Aorta (tissue), 5 donors: ENCODE measurements around the gene SKI. TPM values are rescaled to one million over a fixed set of nuclear protein-coding genes. Genes with fewer than 3 reads are reported as not detected.

ENCODE experiments used
- ATAC-seq: fragments of 200-7000 bp; cut with Tn5 transposase; one replicate; pipeline ENCODE4 v1.9.1; 2022; ENCODE audit warnings: moderate library complexity; ENCODE audit not compliant: low FRiP score
- DNase-seq, 2 donors: peaks; one replicate each; pipeline ENCODE4 v3.0.0-alpha.2; 2020
- H3K27ac ChIP-seq, 2 donors: one replicate each; pipeline ENCODE4 v1.5.1; 2013; ENCODE audit warnings: low read length in 2 of 2, mild to moderate bottlenecking in 2 of 2, moderate library complexity in 2 of 2, control low read depth in 1 of 2, inconsistent platforms in 1 of 2, low read depth in 1 of 2
- H3K27me3 ChIP-seq, 2 donors: one replicate each; pipeline ENCODE4 v1.6.1; 2013; ENCODE audit warnings: control low read depth in 1 of 2, low read length in 1 of 2, mild to moderate bottlenecking in 1 of 2, moderate library complexity in 1 of 2; ENCODE audit not compliant: insufficient read depth in 2 of 2, control insufficient read depth in 1 of 2
- H3K36me3 ChIP-seq, 2 donors: one replicate each; pipeline ENCODE4 v1.6.1; 2013; ENCODE audit warnings: control low read depth in 1 of 2, low read length in 1 of 2, mild to moderate bottlenecking in 1 of 2; ENCODE audit not compliant: insufficient read depth in 2 of 2, control insufficient read depth in 1 of 2
- H3K4me1 ChIP-seq, 2 donors: one replicate each; pipeline ENCODE4 v1.6.1; 2013; ENCODE audit warnings: low read length in 2 of 2, control low read depth in 1 of 2, mild to moderate bottlenecking in 1 of 2, moderate library complexity in 1 of 2; ENCODE audit not compliant: insufficient read depth in 2 of 2, control insufficient read depth in 1 of 2
- H3K4me3 ChIP-seq, 2 donors: one replicate each; pipeline ENCODE4 v1.5.1; 2013; ENCODE audit warnings: low read length in 2 of 2, control low read depth in 1 of 2, mild to moderate bottlenecking in 1 of 2
- H3K9me3 ChIP-seq: one replicate; pipeline ENCODE4 v1.6.1; 2013; ENCODE audit warnings: mild to moderate bottlenecking, low read length; ENCODE audit not compliant: control insufficient read depth
- WGBS, 2 donors: extraction: QIAGEN DNeasy Blood & Tissue Kit; methylation state at CpG; one replicate each; pipeline ENCODE4 v1.1.7; 2013; 5-methylcytosine and 5-hydroxymethylcytosine counted together
- intact Hi-C, 2 donors: fragments of 100-400 bp; cut with DNase I; formaldehyde crosslinking; loops; one replicate each; pipeline versions ENCODE4 v1.14.2 to v1.15.0; 2022
- polyA plus RNA-seq, 2 donors: library from polyadenylated mRNA; stranded (reverse); fragments of 200-250 nt; gene quantifications; one replicate each; pipeline ENCODE4 v1.2.3, GENCODE V29; 2013
- total RNA-seq, 2 donors: library from RNA; stranded (reverse); fragmentation: NEBNext Ultra II Directional; extraction: Animal tissue kit (Norgen Biotek cat#: 25700); gene quantifications; one replicate each; pipeline ENCODE4 v1.2.1, GENCODE V29; 2021
- donor health status: healthy with polysubstance abuse.
- donor health status: Bipolar disorder and iron deficiency.
- donor health status: DM: no; HTN: no; CAD: no.
- donor health status: DM: no; HTN: no; CAD: no.
- donor health status: DM: yes; HTN: yes; CAD: no.

SKI gene
- total and polyA plus RNA-seq, 4 donors = 20.7 to 129 (median 74.1) TPM

DNA sequence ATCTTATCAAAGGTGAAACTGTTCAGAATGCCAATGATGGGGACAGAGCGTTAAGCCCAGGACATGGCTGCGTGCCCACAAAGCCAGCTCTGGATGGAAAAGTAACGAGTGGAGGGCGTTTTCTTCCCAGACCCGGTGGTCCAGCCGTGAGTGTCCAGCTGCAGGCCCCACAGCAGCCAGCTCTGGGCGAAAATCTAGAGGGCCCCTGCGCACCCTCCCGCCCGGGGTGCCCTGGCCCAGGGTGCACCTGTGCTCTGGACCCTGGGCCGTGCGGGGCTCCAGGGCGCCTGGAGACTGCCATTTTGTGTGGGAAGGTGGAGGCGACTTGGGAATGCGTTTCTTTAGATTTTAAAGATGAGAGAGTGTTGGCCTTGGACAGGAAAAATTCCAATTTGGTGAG lies 58.8 kb downstream of the SKI start:
- Histone ChIP-seq H3K36me3 (no peaks in the 10 kb centered on the region), H3K4me1 (no peaks in the 10 kb centered on the region), H3K9me3 (no peaks in the 10 kb centered on the region), H3K4me3 (no peak overlapping the region), H3K27ac (no peak overlapping the region), H3K27me3 (no peaks in the 10 kb centered on the region)
- intact Hi-C loops = no loop called here
- ATAC-seq = no peak
- WGBS, 2 donors = 71 to 74% methylated on average over 15 of the region's 15 CpGs
- no peak for DNase-seq

DNA sequence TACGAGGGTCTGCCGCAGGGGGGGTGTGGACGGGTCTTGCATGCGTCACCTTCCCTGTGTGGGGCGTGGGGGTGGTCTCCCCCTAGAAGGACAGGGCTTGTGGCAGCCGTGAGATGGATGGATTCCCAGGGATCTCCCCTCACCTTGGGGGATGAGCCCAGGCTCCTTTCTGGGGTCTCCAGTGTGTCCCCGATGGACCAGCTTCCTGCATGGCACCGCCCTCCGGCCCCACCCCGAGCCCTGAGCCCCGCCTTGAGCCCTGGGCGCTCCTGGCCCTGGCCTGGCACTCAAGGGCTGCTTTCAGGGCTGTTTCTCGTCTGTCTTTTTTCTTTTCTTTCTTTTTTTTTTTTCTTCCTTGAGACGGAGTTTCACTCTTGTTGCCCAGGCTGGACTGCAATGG lies 59.5 kb downstream of the SKI start:
- Histone ChIP-seq H3K27me3 (no peaks in the 10 kb centered on the region), H3K27ac (no peak overlapping the region), H3K9me3 (no peaks in the 10 kb centered on the region), H3K36me3 (no peaks in the 10 kb centered on the region), H3K4me3 (no peak overlapping the region), H3K4me1 (no peaks in the 10 kb centered on the region)
- ATAC-seq = no peak
- intact Hi-C loops = no loop called here
- WGBS, 2 donors = 83 to 84% methylated on average over 14 of the region's 14 CpGs
- no peak for DNase-seq

DNA sequence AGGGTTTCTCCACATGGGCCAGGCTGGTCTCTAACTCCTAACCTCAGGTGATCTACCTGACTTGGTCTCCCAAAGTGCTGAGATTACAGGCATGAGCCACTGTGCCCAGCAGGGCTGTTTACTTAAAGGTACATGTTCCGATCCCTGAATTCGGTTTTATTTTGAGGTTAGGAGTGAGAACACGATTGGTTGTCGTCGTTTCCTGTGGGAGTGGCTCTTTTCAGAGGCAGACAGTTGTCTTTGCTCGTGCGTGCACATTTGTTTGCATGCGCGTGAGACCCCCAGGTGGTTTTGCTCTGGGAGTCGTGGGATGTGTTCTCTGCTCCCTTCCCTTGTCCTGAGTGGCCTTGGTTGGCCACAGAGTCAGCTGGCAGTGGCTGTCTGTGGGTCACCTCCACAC lies 60.2 kb downstream of the SKI start:
- no peak overlapping the region for H3K4me3 ChIP-seq
- DNase-seq = no peak
- no peaks in the 10 kb centered on the region for H3K4me1 ChIP-seq
- 70 to 81% methylated on average over 10 of the region's 10 CpGs for WGBS, 2 donors
- no peaks in the 10 kb centered on the region for H3K27me3 ChIP-seq
- intact Hi-C loops = no loop called here
- no peak for ATAC-seq
- no peak overlapping the region for H3K27ac ChIP-seq
- no peaks in the 10 kb centered on the region for H3K9me3 ChIP-seq
- H3K36me3 ChIP-seq = no peaks in the 10 kb centered on the region

DNA sequence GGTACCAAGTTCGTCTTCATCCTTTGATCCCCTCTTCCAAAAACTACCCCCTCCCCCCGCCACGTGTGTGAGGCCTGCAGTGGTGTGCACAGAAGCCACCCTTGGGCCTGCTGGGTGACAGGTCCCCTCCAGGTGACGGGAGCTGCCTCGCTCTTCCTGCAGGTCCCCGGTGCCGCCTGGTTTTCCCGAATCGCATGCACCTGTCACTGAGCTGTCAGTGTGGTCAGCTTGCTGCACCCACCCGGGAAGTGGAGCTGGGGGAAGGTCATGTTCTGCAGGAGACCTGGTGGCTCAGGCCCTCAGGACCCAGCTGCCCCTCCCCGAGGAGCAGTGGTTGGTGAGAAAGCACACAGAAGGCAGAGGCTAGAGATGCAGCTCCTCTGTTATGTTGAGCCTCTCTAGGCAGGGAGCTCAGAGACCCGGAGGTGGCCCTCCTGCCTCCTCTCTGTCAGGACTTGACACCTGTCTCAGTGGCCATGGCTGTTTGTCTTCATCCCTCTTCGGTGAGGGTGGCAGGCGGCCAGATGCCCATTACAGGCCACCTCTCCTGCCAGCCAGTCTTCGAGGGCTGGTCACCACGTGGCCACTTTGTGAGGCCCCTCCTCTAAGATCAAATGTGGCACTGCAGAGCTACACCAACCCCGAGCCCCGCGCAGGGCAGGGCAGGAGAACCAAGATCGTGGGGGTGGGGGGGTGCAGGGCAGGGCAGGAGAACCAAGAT lies 60.9 kb downstream of the SKI start:
- intact Hi-C loops = no loop called here
- Histone ChIP-seq H3K27ac (no peak overlapping the region), H3K9me3 (no peaks in the 10 kb centered on the region), H3K4me3 (no peak overlapping the region), H3K27me3 (no peaks in the 10 kb centered on the region), H3K36me3 (no peaks in the 10 kb centered on the region), H3K4me1 (no peaks in the 10 kb centered on the region)
- no peak for ATAC-seq
- DNase-seq = no peak
- WGBS, 2 donors = 68% methylated on average over 20 of the region's 20 CpGs

DNA sequence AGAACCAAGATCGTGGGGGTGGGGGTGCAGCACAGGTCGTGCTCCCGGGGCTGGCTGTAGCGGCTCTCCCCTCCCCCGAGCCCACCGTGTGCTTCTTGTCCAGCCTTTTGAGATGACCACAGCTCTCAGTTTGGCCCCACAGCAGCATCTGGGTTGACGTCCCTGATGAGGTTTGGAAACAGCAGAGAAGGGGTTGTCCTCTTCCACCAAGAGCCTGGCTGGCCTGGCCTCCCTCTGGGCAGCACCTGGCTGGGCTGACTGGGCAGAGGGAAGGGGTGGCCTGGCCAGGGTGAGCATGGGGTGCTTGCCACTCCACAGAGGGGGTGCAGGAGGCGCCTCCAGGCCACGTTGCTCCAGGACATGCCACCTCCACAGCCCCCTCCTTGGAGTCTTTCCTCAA lies 61.5 kb downstream of the SKI start:
- DNase-seq = no peak
- H3K4me1 ChIP-seq = no peaks in the 10 kb centered on the region
- H3K9me3 ChIP-seq = no peaks in the 10 kb centered on the region
- no peaks in the 10 kb centered on the region for H3K27me3 ChIP-seq
- intact Hi-C loops = no loop called here
- no peaks in the 10 kb centered on the region for H3K36me3 ChIP-seq
- H3K4me3 ChIP-seq = no peak overlapping the region
- 46 to 48% methylated on average over 9 of the region's 9 CpGs for WGBS, 2 donors
- H3K27ac ChIP-seq = peak overlapping the region in 1 of 2 donors; percentile 55
- no peak for ATAC-seq

DNA sequence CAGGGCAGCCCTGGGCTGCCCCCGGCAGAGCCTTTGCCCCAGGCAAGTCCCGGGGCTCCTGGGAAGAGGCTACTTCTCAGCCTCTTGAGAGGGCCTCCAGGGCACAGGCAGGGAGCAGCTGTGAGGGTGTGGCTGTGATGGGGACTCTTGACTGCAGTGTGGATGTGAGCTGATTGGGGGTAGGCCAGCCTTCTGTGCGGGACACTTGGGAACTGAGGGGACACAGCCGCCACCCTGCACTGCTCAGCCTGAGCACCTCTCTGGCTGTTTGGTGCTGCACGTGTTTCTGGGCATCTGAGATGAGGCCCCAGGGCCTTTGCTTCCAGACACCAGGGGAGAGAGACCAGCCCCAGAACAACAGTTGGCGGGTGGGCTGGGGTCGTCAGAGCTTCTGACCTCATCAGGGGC lies 62.1 kb downstream of the SKI start:
- ATAC-seq = peak; percentile 29
- intact Hi-C loops = no loop called here

DNA sequence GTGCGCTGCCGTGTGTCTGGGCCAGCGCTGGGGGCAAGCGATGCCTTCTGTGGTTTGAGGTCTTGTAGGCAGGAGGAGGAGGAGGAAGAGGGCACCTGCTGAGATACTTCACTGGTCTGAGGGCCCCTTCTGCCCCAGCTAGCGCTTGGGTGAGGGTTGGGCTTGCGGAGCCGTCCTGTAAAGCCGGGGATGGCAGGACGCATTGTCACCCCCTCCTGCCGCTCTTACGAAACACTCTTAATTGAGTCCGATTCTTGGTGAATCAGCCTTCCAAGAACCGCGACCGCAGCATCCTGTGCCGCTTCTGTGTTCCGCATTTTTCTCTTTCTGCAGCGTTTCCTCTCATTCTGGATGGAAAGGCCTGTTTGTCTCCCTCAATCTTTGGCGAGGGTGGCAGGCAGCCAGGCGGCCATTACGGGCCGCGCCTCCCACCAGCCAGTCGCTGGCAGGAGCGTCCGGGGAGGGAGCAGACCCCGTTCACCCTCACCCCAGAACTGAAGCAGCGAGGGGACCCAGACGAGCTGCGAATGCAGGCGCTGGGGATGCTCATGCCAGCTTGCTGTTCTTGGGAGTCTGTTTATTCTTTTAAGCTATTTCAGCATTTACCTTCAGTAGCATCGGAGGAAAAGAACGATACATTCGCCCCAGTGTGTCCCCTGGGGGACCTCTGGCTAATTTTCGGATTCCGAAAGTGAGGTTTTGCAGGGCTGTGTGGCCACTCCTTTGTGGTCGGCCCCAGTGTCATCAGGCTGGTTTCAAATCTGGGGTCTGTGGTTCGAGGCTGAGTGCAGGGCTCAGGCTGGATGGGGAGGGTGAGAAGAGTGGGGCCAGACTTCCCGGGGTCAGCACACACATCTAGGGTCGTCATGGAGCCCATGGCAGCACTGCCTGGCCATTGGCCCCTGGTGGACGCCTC lies 62.7 kb downstream of the SKI start:
- peak; percentile 95 for DNase-seq
- Histone ChIP-seq H3K27ac (peak overlapping the region; percentile 54 to 72), H3K4me3 (no peak overlapping the region), H3K36me3 (no peaks in the 10 kb centered on the region), H3K4me1 (no peaks in the 10 kb centered on the region), H3K27me3 (no peaks in the 10 kb centered on the region), H3K9me3 (no peaks in the 10 kb centered on the region)
- WGBS, 2 donors = 6% methylated on average over 41 of the region's 41 CpGs
- peak; percentile 87 for ATAC-seq
- intact Hi-C loops = no loop called here

More for the DNA sequence above, 62.1 kb downstream of the SKI start:
- H3K27me3 ChIP-seq = no peaks in the 10 kb centered on the region
- H3K36me3 ChIP-seq = no peaks in the 10 kb centered on the region
- H3K4me1 ChIP-seq = no peaks in the 10 kb centered on the region
- H3K9me3 ChIP-seq = no peaks in the 10 kb centered on the region
- DNase-seq = no peak
- H3K4me3 ChIP-seq = no peak overlapping the region
- WGBS, 2 donors = 40 to 43% methylated on average over 6 to 7 of the region's 7 CpGs
- peak overlapping the region; percentile 39 to 72 for H3K27ac ChIP-seq

DNA sequence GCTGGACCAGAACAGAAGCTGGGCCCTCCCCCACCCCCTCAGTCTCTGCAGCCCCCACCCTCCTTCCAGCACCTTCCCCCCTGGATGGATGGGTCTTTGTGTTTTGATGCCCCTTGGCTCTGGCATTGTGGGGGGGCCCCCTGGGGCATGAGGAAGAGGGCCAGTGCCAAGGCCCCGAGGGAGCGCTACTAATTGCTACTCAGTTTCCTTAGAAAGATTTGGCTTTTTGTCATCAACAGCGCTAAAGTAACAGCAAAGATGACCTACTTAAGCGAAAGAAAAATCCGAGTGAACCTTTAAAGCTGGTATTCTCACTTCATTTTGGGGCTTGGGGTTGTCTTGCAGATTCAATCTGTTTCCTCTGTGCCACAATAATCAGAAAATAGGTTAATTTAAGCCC lies 63.5 kb downstream of the SKI start:
- no peak for ATAC-seq
- H3K4me3 ChIP-seq = no peak overlapping the region
- 6 to 10% methylated on average over 5 of the region's 5 CpGs for WGBS, 2 donors
- H3K9me3 ChIP-seq = no peaks in the 10 kb centered on the region
- peak overlapping the region in 1 of 2 donors; percentile 54 for H3K27ac ChIP-seq
- H3K36me3 ChIP-seq = no peaks in the 10 kb centered on the region
- intact Hi-C loops = no loop called here
- no peak for DNase-seq
- no peaks in the 10 kb centered on the region for H3K4me1 ChIP-seq
- H3K27me3 ChIP-seq = no peaks in the 10 kb centered on the region
